Measurements from ENCODE around the gene UBE2QL1. TPM values are rescaled to one million over a fixed set of nuclear protein-coding genes. Genes with fewer than 3 reads are reported as not detected.

Gene UBE2QL1
- total RNA-seq, 1 experiment from 2014 or later: 0.11 TPM

DNA sequence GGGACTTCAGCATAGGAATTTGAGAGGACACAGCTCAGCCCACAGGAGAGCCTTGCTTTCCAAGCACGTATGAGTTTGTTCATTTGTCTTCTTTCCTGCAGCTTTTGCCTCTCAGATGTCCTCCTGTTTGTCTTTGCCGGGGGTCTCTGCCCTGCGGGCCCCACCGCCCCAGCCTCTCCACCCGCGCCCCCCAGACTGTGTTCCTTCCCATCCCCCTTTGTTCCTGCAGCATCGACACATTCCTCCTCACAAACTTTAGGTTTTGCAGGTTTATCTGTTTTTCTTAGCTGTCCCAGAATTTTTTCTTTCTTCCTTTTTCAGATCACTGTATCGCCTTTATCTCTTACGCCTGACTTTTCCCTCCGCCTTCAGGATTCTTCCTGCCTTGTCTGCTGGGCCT is 18.9 kb downstream of the UBE2QL1 start:
- H4K91ac ChIP-seq (ENCODE audit: insufficient read length, low read depth, low read length): no peak overlapping the region
- no peaks in the 10 kb centered on the region for H3K23me2 ChIP-seq (ENCODE audit: insufficient read length, low read depth, low read length, poor library complexity, severe bottlenecking)
- H2BK12ac ChIP-seq (ENCODE audit: insufficient read length, low read depth, low read length): no peak overlapping the region
- H3K4me2 ChIP-seq (ENCODE audit: insufficient read depth, insufficient read length, low read length): no peak overlapping the region
- H4K20me1 ChIP-seq (ENCODE audit: control insufficient read depth, insufficient read depth, insufficient read length): no peaks in the 10 kb centered on the region
- no peak overlapping the region for H2BK15ac ChIP-seq (ENCODE audit: low read depth, low read length)
- H3K23ac ChIP-seq (ENCODE audit: insufficient read length, low read depth, low read length): no peak overlapping the region
- no peak overlapping the region for H2BK20ac ChIP-seq (ENCODE audit: low read depth, low read length, poor library complexity, severe bottlenecking)
- DNase-seq: no peak
- no peak overlapping the region for H2AK5ac ChIP-seq (ENCODE audit: insufficient read length, low read length)
- Mint-ChIP-seq H3K36me3 (ENCODE audit: insufficient read depth in 1 of 3, low read depth in 3 of 3) (peaks cover 0 to 7% (median 2%) of the 10 kb centered on the region in 3 experiments; a peak in 1 of 7 replicates), H3K4me3 (peak overlapping the region in 1 of 2 experiments; percentile 6; a peak in 1 of 5 replicates), H3K9me3 (no peaks in the 10 kb centered on the region; a peak in 2 of 5 replicates), H3K27me3 (ENCODE audit: low read depth) (peaks cover 18% of the 10 kb centered on the region), H3K27ac (no peak overlapping the region), H3K4me1 (peaks cover 21 to 26% of the 10 kb centered on the region in 2 experiments)
- no peak overlapping the region for H2BK5ac ChIP-seq (ENCODE audit: insufficient read length, low read length)
- no peak overlapping the region for H3K4ac ChIP-seq (ENCODE audit: low read depth, low read length)
- no peak overlapping the region for H4K5ac ChIP-seq (ENCODE audit: insufficient read length, low read depth, low read length)
- H3K4me1 ChIP-seq (ENCODE audit: insufficient read depth, low read length): no peaks in the 10 kb centered on the region; the same call in 1 of the 2 replicates
- H3K27me3 ChIP-seq (ENCODE audit: insufficient read depth, low read length): no peaks in the 10 kb centered on the region
- H3K27ac ChIP-seq (ENCODE audit: insufficient read length, low read depth, low read length): no peak overlapping the region
- H3K79me2 ChIP-seq (ENCODE audit: insufficient read depth, low read length): no peaks in the 10 kb centered on the region
- no CpG with 5 or more reads among the region's 10 CpGs for WGBS (ENCODE audit: extremely low coverage, insufficient read length, low lambda C conversion rate)
- no peak overlapping the region for H3K9ac ChIP-seq (ENCODE audit: extremely low read depth, insufficient read length, low read length)
- no peak overlapping the region for H3K18ac ChIP-seq (ENCODE audit: insufficient read length, low read depth, low read length)
- H2AFZ ChIP-seq (ENCODE audit: low read length): no peak overlapping the region
- H3K9me3 ChIP-seq (ENCODE audit: control insufficient read depth, low read depth, low read length): no peaks in the 10 kb centered on the region
- H3K14ac ChIP-seq (ENCODE audit: insufficient read depth, low read length): no peak overlapping the region
- no peaks in the 10 kb centered on the region for H3K79me1 ChIP-seq (ENCODE audit: insufficient read depth, low read depth, low read length, poor library complexity, severe bottlenecking)
- H3T11ph ChIP-seq (ENCODE audit: low read length): no peak overlapping the region
- no peak overlapping the region for H2BK120ac ChIP-seq (ENCODE audit: low read depth, low read length, poor library complexity, severe bottlenecking)
- TF ChIP-seq, protein P1, sequence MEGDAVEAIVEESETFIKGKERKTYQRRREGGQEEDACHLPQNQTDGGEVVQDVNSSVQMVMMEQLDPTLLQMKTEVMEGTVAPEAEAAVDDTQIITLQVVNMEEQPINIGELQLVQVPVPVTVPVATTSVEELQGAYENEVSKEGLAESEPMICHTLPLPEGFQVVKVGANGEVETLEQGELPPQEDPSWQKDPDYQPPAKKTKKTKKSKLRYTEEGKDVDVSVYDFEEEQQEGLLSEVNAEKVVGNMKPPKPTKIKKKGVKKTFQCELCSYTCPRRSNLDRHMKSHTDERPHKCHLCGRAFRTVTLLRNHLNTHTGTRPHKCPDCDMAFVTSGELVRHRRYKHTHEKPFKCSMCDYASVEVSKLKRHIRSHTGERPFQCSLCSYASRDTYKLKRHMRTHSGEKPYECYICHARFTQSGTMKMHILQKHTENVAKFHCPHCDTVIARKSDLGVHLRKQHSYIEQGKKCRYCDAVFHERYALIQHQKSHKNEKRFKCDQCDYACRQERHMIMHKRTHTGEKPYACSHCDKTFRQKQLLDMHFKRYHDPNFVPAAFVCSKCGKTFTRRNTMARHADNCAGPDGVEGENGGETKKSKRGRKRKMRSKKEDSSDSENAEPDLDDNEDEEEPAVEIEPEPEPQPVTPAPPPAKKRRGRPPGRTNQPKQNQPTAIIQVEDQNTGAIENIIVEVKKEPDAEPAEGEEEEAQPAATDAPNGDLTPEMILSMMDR (conservative IDR thresholded peaks at IDR 0.05): no peak
- no peak overlapping the region for H4K8ac ChIP-seq (replicated peaks; ENCODE audit: insufficient read length, low read depth, low read length)
- H3K56ac ChIP-seq (ENCODE audit: insufficient read length, low read depth, low read length): no peak overlapping the region
